Neuron (in vitro differentiated cells): Measurements from ENCODE around the gene ACTL7B.
"Not testable (repeated sequence)": the region's sequence is repeated elsewhere in the genome, so short reads cannot be mapped to it uniquely, and the experiment has no call there.

Experiments
- H2AFZ ChIP-seq: one replicate; pipeline ENCODE4 v1.6.1; 2013; ENCODE audit warnings: low read depth, mild to moderate bottlenecking, inconsistent platforms, low read length, moderate library complexity
- H3K27me3 ChIP-seq: one replicate; pipeline ENCODE4 v1.6.1; 2013; ENCODE audit warnings: low read length; ENCODE audit not compliant: insufficient read depth
- H3K36me3 ChIP-seq: one replicate; pipeline ENCODE4 v1.6.1; 2013; ENCODE audit warnings: low read length; ENCODE audit not compliant: insufficient read depth
- H3K4me1 ChIP-seq: one replicate; pipeline ENCODE4 v1.6.1; 2013; ENCODE audit warnings: low read length; ENCODE audit not compliant: insufficient read depth
- H3K4me3 ChIP-seq: 2 replicates; pipeline ENCODE4 v1.5.1; 2013; ENCODE audit warnings: mild to moderate bottlenecking, low read length, moderate library complexity
- H3K9me3 ChIP-seq: one replicate; pipeline ENCODE4 v1.6.1; 2013; ENCODE audit warnings: low read length

ACTL7B gene

DNA sequence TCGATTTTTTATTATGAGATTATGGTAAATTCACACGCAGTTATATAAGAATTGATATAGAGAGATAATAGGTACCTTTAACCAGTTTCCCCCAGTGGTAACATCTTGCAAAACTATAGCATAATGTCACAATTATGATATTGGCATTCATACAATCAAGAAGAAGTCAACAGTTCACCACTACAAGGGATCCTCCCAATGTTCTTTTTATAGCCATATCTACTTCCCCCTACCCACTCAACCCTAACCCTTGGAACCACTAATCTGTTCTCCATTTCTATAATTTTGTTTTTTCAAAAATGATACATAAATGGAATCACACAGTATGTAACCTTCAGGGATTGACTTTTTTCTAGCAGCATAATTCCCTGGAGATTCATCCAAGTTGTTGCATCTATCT is 9.8 kb downstream of the ACTL7B start:
- no peaks in the 10 kb centered on the region for H3K9me3 ChIP-seq
- H3K4me3 ChIP-seq = no peak overlapping the region
- H3K4me1 ChIP-seq = no peaks in the 10 kb centered on the region
- no peaks in the 10 kb centered on the region for H3K27me3 ChIP-seq
- H2AFZ ChIP-seq = no peak overlapping the region
- H3K36me3 ChIP-seq = no peaks in the 10 kb centered on the region

DNA sequence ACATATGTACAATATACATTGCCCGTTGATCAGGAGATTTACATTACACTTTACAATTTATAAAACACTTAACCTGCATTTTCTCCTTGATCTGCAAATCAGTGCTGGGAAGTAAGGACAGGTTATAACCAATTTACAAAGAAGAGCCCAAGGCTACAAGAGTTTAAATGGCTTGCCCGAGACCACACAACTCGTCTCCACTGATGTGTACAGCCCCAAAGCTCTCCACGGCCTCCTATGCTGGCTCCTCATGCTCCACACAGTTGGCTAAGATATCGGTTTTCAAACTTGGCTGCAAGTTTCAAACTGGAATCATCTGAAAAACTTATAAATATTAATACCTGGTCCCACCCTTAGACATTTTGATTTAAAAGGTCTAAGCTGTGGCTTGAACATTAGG is 10.3 kb downstream of the ACTL7B start:
- Histone ChIP-seq H3K4me1 (no peaks in the 10 kb centered on the region), H2AFZ (no peak overlapping the region), H3K9me3 (no peaks in the 10 kb centered on the region), H3K4me3 (no peak overlapping the region), H3K27me3 (no peaks in the 10 kb centered on the region), H3K36me3 (no peaks in the 10 kb centered on the region)

- Histone ChIP-seq H3K36me3 (no peaks in the 10 kb centered on the region), H3K4me1 (no peaks in the 10 kb centered on the region), H3K4me3 (no peak overlapping the region), H3K27me3 (no peaks in the 10 kb centered on the region), H2AFZ (no peak overlapping the region), H3K9me3 (no peaks in the 10 kb centered on the region)
These were observed 10.9 kb downstream of the ACTL7B start for GRCh38 chr9:108844856-108845255.

- no peak overlapping the region for H2AFZ ChIP-seq
- no peaks in the 10 kb centered on the region for H3K36me3 ChIP-seq
- no peaks in the 10 kb centered on the region for H3K27me3 ChIP-seq
- H3K4me1 ChIP-seq = no peaks in the 10 kb centered on the region
- H3K4me3 ChIP-seq = no peak overlapping the region
- H3K9me3 ChIP-seq = no peaks in the 10 kb centered on the region
These were observed 11.4 kb downstream of the ACTL7B start for GRCh38 chr9:108844391-108844790.

GRCh38 chr9:108842610-108843295 is 13.0 kb downstream of the ACTL7B start:
- Histone ChIP-seq H3K9me3 (no peaks in the 10 kb centered on the region), H3K36me3 (no peaks in the 10 kb centered on the region), H3K4me3 (no peak overlapping the region), H2AFZ (no peak overlapping the region), H3K27me3 (no peaks in the 10 kb centered on the region), H3K4me1 (no peaks in the 10 kb centered on the region)

- not testable (repeated sequence) for H3K27me3 ChIP-seq, H3K4me3 ChIP-seq, H3K9me3 ChIP-seq, H3K36me3 ChIP-seq, H2AFZ ChIP-seq, H3K4me1 ChIP-seq
These were observed 16.2 kb downstream of the ACTL7B start for GRCh38 chr9:108839561-108839960.

DNA sequence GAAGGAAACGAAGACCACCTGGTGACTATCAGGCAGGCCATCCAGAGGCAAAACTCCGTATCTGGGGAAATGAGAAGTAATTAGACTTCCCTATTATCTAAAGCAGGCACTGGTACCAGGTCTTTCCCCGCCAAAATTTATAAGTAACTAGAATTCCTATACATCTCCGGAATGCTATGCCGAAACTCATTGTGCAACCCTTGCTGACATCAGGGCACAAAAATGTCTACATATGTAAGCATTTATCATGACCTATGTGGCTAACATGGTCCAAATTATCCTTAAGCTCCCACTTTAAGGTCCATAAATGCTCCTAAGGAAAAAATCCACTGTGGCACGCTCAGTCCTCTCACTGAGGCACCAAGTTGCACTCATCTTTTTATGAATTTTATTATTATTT is 17.8 kb downstream of the ACTL7B start:
- no peak overlapping the region for H3K4me3 ChIP-seq
- H3K4me1 ChIP-seq = no peaks in the 10 kb centered on the region
- H3K27me3 ChIP-seq = no peaks in the 10 kb centered on the region
- no peak overlapping the region for H2AFZ ChIP-seq
- H3K9me3 ChIP-seq = no peaks in the 10 kb centered on the region
- no peaks in the 10 kb centered on the region for H3K36me3 ChIP-seq

GRCh38 chr9:108837530-108837929 is 18.3 kb downstream of the ACTL7B start:
- H3K4me3 ChIP-seq = no peak overlapping the region
- no peak overlapping the region for H2AFZ ChIP-seq
- no peaks in the 10 kb centered on the region for H3K9me3 ChIP-seq
- no peaks in the 10 kb centered on the region for H3K27me3 ChIP-seq
- no peaks in the 10 kb centered on the region for H3K4me1 ChIP-seq
- H3K36me3 ChIP-seq = no peaks in the 10 kb centered on the region

- Histone ChIP-seq H3K4me3 (no peak overlapping the region), H3K27me3 (no peaks in the 10 kb centered on the region), H3K36me3 (no peaks in the 10 kb centered on the region), H3K4me1 (no peaks in the 10 kb centered on the region), H3K9me3 (no peaks in the 10 kb centered on the region), H2AFZ (no peak overlapping the region)
These were observed 19.0 kb downstream of the ACTL7B start for GRCh38 chr9:108836781-108837180.

DNA sequence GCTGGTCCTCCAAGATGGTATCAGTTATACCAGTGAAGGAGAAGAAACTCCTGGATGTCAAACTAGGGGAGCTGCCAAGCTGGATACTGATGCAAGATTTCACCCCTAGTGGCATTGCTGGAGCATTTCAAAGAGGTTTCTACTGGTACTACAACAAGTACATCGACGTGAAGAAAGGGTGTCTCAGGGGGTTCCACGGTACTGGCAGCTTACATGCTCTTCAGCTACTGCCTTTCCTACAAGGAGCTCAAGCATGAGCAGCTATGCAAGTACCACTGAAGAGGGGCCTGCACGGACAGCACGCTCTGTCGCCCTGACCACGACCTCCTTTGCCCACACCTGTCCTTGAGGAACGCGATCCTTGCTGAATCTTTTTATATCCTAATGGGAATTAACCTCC is 19.5 kb downstream of the ACTL7B start:
- H3K36me3 ChIP-seq = no peaks in the 10 kb centered on the region
- H2AFZ ChIP-seq = no peak overlapping the region
- no peaks in the 10 kb centered on the region for H3K27me3 ChIP-seq
- no peaks in the 10 kb centered on the region for H3K4me1 ChIP-seq
- H3K4me3 ChIP-seq = no peak overlapping the region
- no peaks in the 10 kb centered on the region for H3K9me3 ChIP-seq

DNA sequence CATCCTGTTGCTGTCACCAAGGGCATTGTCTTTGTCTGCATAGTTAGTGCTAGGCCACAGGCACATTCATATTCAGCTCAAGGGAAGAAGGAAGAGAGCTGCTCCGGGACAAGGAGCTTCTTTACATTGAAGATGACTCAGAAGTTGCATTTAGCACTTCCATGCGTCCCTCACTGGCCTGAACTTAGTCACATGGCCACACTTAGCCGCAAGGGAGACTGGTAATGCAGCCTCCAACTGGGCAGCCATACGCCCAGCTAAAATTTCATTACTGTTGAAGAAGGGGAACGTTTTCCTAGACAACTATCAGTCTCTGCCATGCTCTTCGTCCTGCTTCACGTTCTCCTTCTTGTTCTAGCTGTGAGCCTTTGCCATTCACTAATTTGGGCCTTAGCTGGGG is 20.0 kb downstream of the ACTL7B start:
- Histone ChIP-seq H3K4me1 (no peaks in the 10 kb centered on the region), H2AFZ (no peak overlapping the region), H3K9me3 (no peaks in the 10 kb centered on the region), H3K36me3 (no peaks in the 10 kb centered on the region), H3K27me3 (no peaks in the 10 kb centered on the region), H3K4me3 (no peak overlapping the region)

DNA sequence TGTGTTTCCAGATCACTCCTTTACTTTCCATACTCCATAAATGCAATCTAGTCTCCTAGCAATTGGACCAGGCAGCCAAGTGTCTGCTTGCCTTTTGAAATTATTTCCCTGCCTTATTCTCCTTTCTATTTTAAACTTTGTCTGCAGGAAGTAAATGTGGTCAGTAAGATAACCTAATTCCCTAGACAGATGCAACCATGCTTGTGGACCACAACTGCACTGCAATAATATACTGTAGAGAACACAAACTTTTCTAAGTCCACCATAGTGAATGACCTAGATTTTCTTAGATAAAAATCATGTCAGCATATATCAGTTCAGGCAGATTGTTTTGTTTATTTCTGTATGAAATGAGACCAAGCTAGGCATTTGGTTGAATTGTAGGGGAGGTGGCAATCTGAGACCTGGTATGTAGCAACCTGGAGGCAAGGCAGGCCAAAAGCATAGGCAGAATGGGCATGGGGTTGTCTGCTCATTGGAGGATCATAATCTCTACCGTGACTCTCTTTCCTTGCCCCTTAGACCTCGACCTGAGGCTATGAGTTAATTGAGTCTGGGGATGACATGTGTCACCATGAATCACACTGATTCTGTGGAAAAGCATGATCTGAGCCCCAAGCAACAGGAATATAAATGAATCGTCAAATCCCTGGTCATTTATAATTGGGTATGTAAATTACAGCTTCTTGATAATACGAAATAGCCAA is 20.7 kb downstream of the ACTL7B start:
- no peak overlapping the region for H3K4me3 ChIP-seq
- no peak overlapping the region for H2AFZ ChIP-seq
- no peaks in the 10 kb centered on the region for H3K27me3 ChIP-seq
- H3K36me3 ChIP-seq = no peaks in the 10 kb centered on the region
- no peaks in the 10 kb centered on the region for H3K9me3 ChIP-seq
- no peaks in the 10 kb centered on the region for H3K4me1 ChIP-seq

- H3K4me1 ChIP-seq = no peaks in the 10 kb centered on the region
- H2AFZ ChIP-seq = no peak overlapping the region
- H3K9me3 ChIP-seq = no peaks in the 10 kb centered on the region
- H3K4me3 ChIP-seq = no peak overlapping the region
- no peaks in the 10 kb centered on the region for H3K36me3 ChIP-seq
- H3K27me3 ChIP-seq = no peaks in the 10 kb centered on the region
These were observed 23.6 kb downstream of the ACTL7B start for GRCh38 chr9:108832179-108832500.
